ENCODE measurements around the gene AURKAIP1. TPM values are rescaled to one million over a fixed set of nuclear protein-coding genes. Genes with fewer than 3 reads are reported as not detected.

Gene AURKAIP1
- total and polyA plus RNA-seq, 2 of the 13 experiments (the other 11 are each of a cell fraction or from before 2014, with no cell fraction given): 69.5 to 175 TPM

GRCh38 chr1:1347663-1348419 lies 27.2 kb downstream of the AURKAIP1 start (continued):
- TF ChIP-seq ZBTB40 (IDR thresholded peaks at IDR 0.05) (no peak), ZBTB40 (CRISPR knock-in tag; IDR thresholded peaks at IDR 0.05) (peak; percentile 74; the same call in 1 of the 2 replicates), ZNF225 (CRISPR knock-in tag; IDR thresholded peaks at IDR 0.05) (no peak), IRF2 (CRISPR knock-in tag; IDR thresholded peaks at IDR 0.05) (peak; percentile 25; the same call in 1 of the 2 replicates), SIN3A (IDR thresholded peaks at IDR 0.05; ENCODE audit: borderline replicate concordance, low read depth, low read length) (peak; percentile 11; the same call in 1 of the 2 replicates), CREB1 (IDR thresholded peaks at IDR 0.05) (no peak), CREB1 (CRISPR knock-in tag; IDR thresholded peaks at IDR 0.05) (peak; percentile 54; the same call in 1 of the 2 replicates), ZNF563 (CRISPR knock-in tag; IDR thresholded peaks at IDR 0.05) (peak; percentile 75), KLF13 (CRISPR knock-in tag; IDR thresholded peaks at IDR 0.05) (no peak), ZNF136 (CRISPR knock-in tag; IDR thresholded peaks at IDR 0.05; ENCODE audit: low read depth) (peak; percentile 78; the same call in 1 of the 2 replicates), SMAD3 (CRISPR knock-in tag; IDR thresholded peaks at IDR 0.05) (no peak), ZBTB37 (CRISPR knock-in tag; IDR thresholded peaks at IDR 0.05) (no peak), SP5 (CRISPR knock-in tag; IDR thresholded peaks at IDR 0.05; ENCODE audit: borderline replicate concordance, low read depth) (peak; percentile 67; the same call in 1 of the 2 replicates)
